Fibroblast of lung (primary cell): ENCODE data around the gene XPO6.

Experiments
- EZH2 ChIP-seq: IDR thresholded peaks from 2 replicates; pipeline ENCODE4 v1.5.1; 2012; ENCODE audit warnings: low read length, control low read depth, mild to moderate bottlenecking; ENCODE audit errors: missing control alignments
- TF ChIP-seq, protein P1 (sequence below), 2 donors: IDR thresholded peaks in 1 of 2; conservative IDR thresholded peaks in 1 of 2; 1 replicate in 1 of 2; 2 replicates in 1 of 2; pipeline ENCODE4 v1.5.1; 2011 to 2012; ENCODE audit warnings: low read length in 2 of 2, control low read depth in 1 of 2, inconsistent platforms in 1 of 2, low read depth in 1 of 2, mild to moderate bottlenecking in 1 of 2

DNA sequence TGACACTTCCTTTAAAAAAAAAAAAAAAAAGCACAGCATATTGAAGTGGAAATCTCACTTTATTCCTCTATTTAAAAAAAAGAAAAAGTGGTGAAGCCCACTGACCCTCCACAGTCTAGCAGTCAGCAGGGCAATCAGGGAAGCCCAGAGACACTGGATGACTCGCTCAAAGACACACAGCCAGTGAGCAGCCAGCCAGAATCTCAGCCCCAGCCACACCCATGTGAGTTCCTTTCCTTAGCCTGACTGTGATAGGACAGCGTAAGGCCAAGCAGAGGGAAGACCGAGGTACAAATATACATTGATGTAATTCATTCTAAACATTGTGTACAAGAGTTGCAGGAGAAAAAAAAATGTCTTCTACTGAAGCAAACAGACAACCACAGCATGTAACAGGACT lies 22.5 kb downstream of the XPO6 start:
- TF ChIP-seq, protein P1, sequence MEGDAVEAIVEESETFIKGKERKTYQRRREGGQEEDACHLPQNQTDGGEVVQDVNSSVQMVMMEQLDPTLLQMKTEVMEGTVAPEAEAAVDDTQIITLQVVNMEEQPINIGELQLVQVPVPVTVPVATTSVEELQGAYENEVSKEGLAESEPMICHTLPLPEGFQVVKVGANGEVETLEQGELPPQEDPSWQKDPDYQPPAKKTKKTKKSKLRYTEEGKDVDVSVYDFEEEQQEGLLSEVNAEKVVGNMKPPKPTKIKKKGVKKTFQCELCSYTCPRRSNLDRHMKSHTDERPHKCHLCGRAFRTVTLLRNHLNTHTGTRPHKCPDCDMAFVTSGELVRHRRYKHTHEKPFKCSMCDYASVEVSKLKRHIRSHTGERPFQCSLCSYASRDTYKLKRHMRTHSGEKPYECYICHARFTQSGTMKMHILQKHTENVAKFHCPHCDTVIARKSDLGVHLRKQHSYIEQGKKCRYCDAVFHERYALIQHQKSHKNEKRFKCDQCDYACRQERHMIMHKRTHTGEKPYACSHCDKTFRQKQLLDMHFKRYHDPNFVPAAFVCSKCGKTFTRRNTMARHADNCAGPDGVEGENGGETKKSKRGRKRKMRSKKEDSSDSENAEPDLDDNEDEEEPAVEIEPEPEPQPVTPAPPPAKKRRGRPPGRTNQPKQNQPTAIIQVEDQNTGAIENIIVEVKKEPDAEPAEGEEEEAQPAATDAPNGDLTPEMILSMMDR (conservative IDR thresholded peaks at IDR 0.05 in 1 of 2, IDR thresholded peaks at IDR 0.05 in 1 of 2; ENCODE audit: low read depth in 1 of 2, low read length in 2 of 2): no peak
- no peak for TF ChIP-seq EZH2
